ENCODE results near the gene NECTIN1.

Gene NECTIN1

DNA sequence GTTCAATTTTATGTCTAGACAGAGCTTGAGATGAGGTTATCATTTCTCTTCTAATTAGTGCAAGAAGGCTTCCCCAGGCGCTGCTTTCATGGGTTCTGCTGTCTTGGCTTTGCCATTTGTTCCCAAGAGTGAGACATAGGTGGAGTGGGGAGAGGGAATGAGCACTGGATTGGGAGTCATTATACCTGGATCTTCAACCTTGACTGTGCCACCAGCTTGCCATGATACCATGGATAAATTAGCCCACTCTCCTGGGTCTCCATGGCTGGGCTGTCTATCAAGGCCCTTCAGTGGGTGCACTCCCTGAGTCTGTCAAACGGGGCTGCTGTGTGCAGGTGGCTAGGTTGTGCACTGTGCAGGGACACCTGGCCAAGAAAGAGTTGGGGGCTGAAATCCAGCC, 15.6 kb upstream of the NECTIN1 start:
- Histone ChIP-seq H3K9me3 (replicated peaks; ENCODE audit: insufficient read depth, low read length) (no peaks in the 10 kb centered on the region), H3K4me3 (ENCODE audit: low read length) (no peak overlapping the region), H3K4me1 (ENCODE audit: low read length) (no peaks in the 10 kb centered on the region), H3K36me3 (replicated peaks; ENCODE audit: insufficient read depth, low read length) (no peaks in the 10 kb centered on the region), H4K20me1 (ENCODE audit: insufficient read depth, low read length) (no peaks in the 10 kb centered on the region), H3K9me2 (replicated peaks; ENCODE audit: insufficient read depth, low read length) (no peaks in the 10 kb centered on the region), H3K27me3 (replicated peaks; ENCODE audit: insufficient read depth, low read length) (peaks cover 18% of the 10 kb centered on the region), H3K79me2 (ENCODE audit: low read length) (no peaks in the 10 kb centered on the region), H3K4me2 (ENCODE audit: low read depth, low read length) (no peak overlapping the region), H3K9ac (ENCODE audit: low read length) (no peak overlapping the region), H2AFZ (ENCODE audit: low read length) (no peak overlapping the region), H3F3A (ENCODE audit: insufficient read depth, low read length) (no peaks in the 10 kb centered on the region), H3K27ac (ENCODE audit: low read length) (no peak overlapping the region)
- DNase-seq: no peak
- TF ChIP-seq, protein P1, sequence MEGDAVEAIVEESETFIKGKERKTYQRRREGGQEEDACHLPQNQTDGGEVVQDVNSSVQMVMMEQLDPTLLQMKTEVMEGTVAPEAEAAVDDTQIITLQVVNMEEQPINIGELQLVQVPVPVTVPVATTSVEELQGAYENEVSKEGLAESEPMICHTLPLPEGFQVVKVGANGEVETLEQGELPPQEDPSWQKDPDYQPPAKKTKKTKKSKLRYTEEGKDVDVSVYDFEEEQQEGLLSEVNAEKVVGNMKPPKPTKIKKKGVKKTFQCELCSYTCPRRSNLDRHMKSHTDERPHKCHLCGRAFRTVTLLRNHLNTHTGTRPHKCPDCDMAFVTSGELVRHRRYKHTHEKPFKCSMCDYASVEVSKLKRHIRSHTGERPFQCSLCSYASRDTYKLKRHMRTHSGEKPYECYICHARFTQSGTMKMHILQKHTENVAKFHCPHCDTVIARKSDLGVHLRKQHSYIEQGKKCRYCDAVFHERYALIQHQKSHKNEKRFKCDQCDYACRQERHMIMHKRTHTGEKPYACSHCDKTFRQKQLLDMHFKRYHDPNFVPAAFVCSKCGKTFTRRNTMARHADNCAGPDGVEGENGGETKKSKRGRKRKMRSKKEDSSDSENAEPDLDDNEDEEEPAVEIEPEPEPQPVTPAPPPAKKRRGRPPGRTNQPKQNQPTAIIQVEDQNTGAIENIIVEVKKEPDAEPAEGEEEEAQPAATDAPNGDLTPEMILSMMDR (IDR thresholded peaks at IDR 0.05; ENCODE audit: low read length): no peak
- no peak for TF ChIP-seq EZH2phosphoT487 (IDR thresholded peaks at IDR 0.05; ENCODE audit: low read length)
- TF ChIP-seq EZH2 (optimal IDR thresholded peaks at IDR 0.05; ENCODE audit: low read depth, low read length): no peak

DNA sequence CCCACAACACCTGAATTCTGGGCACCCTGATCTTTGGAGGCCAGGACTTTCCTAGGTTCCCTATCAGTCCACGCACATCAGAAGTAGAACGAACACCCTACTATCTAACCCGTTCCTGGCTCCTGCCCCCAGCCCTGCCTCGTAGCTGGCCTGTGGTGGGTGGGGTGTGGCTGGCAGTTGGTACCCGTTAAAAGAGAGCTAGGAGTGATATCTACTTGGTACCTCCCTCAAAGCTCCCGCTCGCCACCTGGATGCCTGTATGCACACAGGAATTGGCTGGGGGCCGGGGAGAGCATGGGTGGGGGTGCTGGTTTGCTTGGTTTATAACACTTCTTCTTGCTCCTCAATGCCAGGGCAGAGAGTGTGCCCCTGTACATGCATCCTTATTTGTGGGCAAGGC, 14.0 kb upstream of the NECTIN1 start:
- Histone ChIP-seq H2AFZ (ENCODE audit: low read length) (no peak overlapping the region), H3K27ac (ENCODE audit: low read length) (no peak overlapping the region), H3K9ac (ENCODE audit: low read length) (no peak overlapping the region), H3K4me1 (ENCODE audit: low read length) (no peaks in the 10 kb centered on the region), H3F3A (ENCODE audit: insufficient read depth, low read length) (no peaks in the 10 kb centered on the region), H3K79me2 (ENCODE audit: low read length) (no peaks in the 10 kb centered on the region), H3K36me3 (replicated peaks; ENCODE audit: insufficient read depth, low read length) (no peaks in the 10 kb centered on the region), H3K9me3 (replicated peaks; ENCODE audit: insufficient read depth, low read length) (no peaks in the 10 kb centered on the region), H4K20me1 (ENCODE audit: insufficient read depth, low read length) (no peaks in the 10 kb centered on the region), H3K9me2 (replicated peaks; ENCODE audit: insufficient read depth, low read length) (no peaks in the 10 kb centered on the region), H3K4me3 (ENCODE audit: low read length) (no peak overlapping the region), H3K4me2 (ENCODE audit: low read depth, low read length) (no peak overlapping the region), H3K27me3 (replicated peaks; ENCODE audit: insufficient read depth, low read length) (peaks cover 18% of the 10 kb centered on the region)
- TF ChIP-seq EZH2phosphoT487 (IDR thresholded peaks at IDR 0.05; ENCODE audit: low read length) (no peak), EZH2 (optimal IDR thresholded peaks at IDR 0.05; ENCODE audit: low read depth, low read length) (no peak)
- TF ChIP-seq, protein P1 (IDR thresholded peaks at IDR 0.05; ENCODE audit: low read length): no peak
- DNase-seq: no peak

DNA sequence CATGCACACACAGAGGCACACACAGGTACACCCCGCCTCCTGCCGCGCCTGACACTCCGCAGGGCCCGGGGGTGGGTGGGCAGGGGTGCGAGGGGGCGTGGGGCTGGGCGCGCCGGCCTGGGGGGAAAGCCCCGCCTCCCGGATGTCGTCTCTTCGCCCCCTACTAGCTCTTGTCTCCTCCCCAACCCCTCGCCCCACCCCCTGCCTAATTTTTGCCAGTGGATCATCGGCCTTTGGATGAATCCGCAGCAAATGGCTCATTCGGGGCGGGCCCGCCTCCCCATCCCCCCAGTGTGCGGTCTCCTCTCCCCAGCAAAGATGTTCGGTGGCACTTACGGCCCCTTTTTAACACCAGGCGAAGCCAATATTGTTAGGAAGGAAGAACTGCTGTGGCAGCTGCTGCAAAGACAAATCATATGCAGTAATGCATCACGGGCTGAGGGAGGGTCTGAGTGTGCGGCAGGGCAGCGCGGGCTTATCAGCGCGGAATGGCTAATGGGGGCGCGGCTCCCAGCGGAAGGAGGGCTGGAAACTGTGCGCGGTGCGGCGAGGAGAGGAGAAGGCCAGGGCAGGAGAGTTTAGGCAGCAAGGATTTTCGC, 13.4 kb upstream of the NECTIN1 start:
- H4K20me1 ChIP-seq (ENCODE audit: insufficient read depth, low read length): no peaks in the 10 kb centered on the region
- no peaks in the 10 kb centered on the region for H3K9me2 ChIP-seq (replicated peaks; ENCODE audit: insufficient read depth, low read length)
- no peak for DNase-seq
- no peak overlapping the region for H3K4me2 ChIP-seq (ENCODE audit: low read depth, low read length)
- H2AFZ ChIP-seq (ENCODE audit: low read length): no peak overlapping the region
- H3K4me1 ChIP-seq (ENCODE audit: low read length): no peaks in the 10 kb centered on the region
- no peak for TF ChIP-seq EZH2phosphoT487 (IDR thresholded peaks at IDR 0.05; ENCODE audit: low read length)
- TF ChIP-seq EZH2 (optimal IDR thresholded peaks at IDR 0.05; ENCODE audit: low read depth, low read length): no peak
- TF ChIP-seq, protein P1 (IDR thresholded peaks at IDR 0.05; ENCODE audit: low read length): no peak
- H3K27me3 ChIP-seq (replicated peaks; ENCODE audit: insufficient read depth, low read length): peaks cover 18% of the 10 kb centered on the region
- H3K9ac ChIP-seq (ENCODE audit: low read length): no peak overlapping the region
- H3K4me3 ChIP-seq (ENCODE audit: low read length): no peak overlapping the region
- no peaks in the 10 kb centered on the region for H3K79me2 ChIP-seq (ENCODE audit: low read length)
- no peaks in the 10 kb centered on the region for H3F3A ChIP-seq (ENCODE audit: insufficient read depth, low read length)
- H3K9me3 ChIP-seq (replicated peaks; ENCODE audit: insufficient read depth, low read length): no peaks in the 10 kb centered on the region
- no peak overlapping the region for H3K27ac ChIP-seq (ENCODE audit: low read length)
- H3K36me3 ChIP-seq (replicated peaks; ENCODE audit: insufficient read depth, low read length): no peaks in the 10 kb centered on the region

All from MM.1S (cell line).